Central memory CD4-positive, alpha-beta T cell (primary cell): ENCODE data around the gene SRSF6.
A peak's percentile ranks its signal among the peaks of the same experiment; 100 is the strongest.
"Not testable (repeated sequence)": the region's sequence is repeated elsewhere in the genome, so short reads cannot be mapped to it uniquely, and the experiment has no call there.

Source experiments
- DNase-seq: peaks from one replicate; pipeline ENCODE4 v3.0.0; 2022

The SRSF6 gene

GRCh38 chr20:43448748-43449535 is 8.8 kb upstream of the SRSF6 start:
- peak; percentile 21 for DNase-seq

GRCh38 chr20:43450841-43451799 is 6.6 kb upstream of the SRSF6 start:
- no peak for DNase-seq

- DNase-seq = no peak
Measured at GRCh38 chr20:43452404-43453126, 5.1 kb upstream of the SRSF6 start.

- not testable (repeated sequence) for DNase-seq
Measured at GRCh38 chr20:43456252-43456651, 1.4 kb upstream of the SRSF6 start.

- peak; percentile 86 for DNase-seq
Measured at GRCh38 chr20:43456809-43457639, 672 bp upstream of the SRSF6 start.

GRCh38 chr20:43458422-43458924 is 777 bp downstream of the SRSF6 start:
- DNase-seq = no peak

GRCh38 chr20:43459022-43459942 is 1.6 kb downstream of the SRSF6 start:
- peak; percentile 8 for DNase-seq

- no peak for DNase-seq
Measured at GRCh38 chr20:43460172-43460829, 2.6 kb downstream of the SRSF6 start.

- no peak for DNase-seq
Measured at GRCh38 chr20:43460830-43461200, 3.1 kb downstream of the SRSF6 start.

- no peak for DNase-seq
Measured at GRCh38 chr20:43461894-43462659, 4.4 kb downstream of the SRSF6 start.

GRCh38 chr20:43462660-43463526 is 5.2 kb downstream of the SRSF6 start:
- no peak for DNase-seq

GRCh38 chr20:43463527-43464218 is 6.0 kb downstream of the SRSF6 start:
- DNase-seq = no peak

GRCh38 chr20:43464219-43464790 is 6.6 kb downstream of the SRSF6 start:
- DNase-seq = no peak

GRCh38 chr20:43465625-43465943 is 7.9 kb downstream of the SRSF6 start:
- no peak for DNase-seq

- DNase-seq = no peak
Measured at GRCh38 chr20:43467589-43467988, 9.9 kb downstream of the SRSF6 start.

GRCh38 chr20:43472671-43473380 is 15.1 kb downstream of the SRSF6 start:
- DNase-seq = no peak

GRCh38 chr20:43473381-43473704 is 15.6 kb downstream of the SRSF6 start:
- DNase-seq = no peak
